Naive thymus-derived CD4-positive, alpha-beta T cell (primary cell): Measurements from ENCODE around the gene TRABD2B. TPM values are rescaled to one million over a fixed set of nuclear protein-coding genes. Genes with fewer than 3 reads are reported as not detected.

Experiments used
- ATAC-seq: fragments of 150-1000 bp; cut with Tn5 transposase; 2 replicates; pipeline ENCODE4 v1.10.0; 2021; ENCODE audit warnings: mild to moderate bottlenecking, moderate library complexity
- CTCF ChIA-PET: fragments of 350-600 bp; sonication (Branson Sonifier 250); formaldehyde crosslinking; loops from one replicate; lab custom pipeline; 2021; ENCODE audit warnings: antibody characterized with exemption; lab: Charles Lee
- POLR2A ChIA-PET: fragments of 350-600 bp; sonication (Branson Sonifier 250); formaldehyde crosslinking; loops from one replicate; lab custom pipeline; 2021; ENCODE audit warnings: antibody characterized with exemption, inconsistent platforms; lab: Charles Lee
- DNase-seq, 9 donors: peaks; one replicate each; pipeline versions ENCODE4 v3.0.0 to v3.0.0-alpha.2; 2020 to 2022; ENCODE audit warnings: mixed read lengths in 1 of 9
- H3K27ac ChIP-seq: one replicate; pipeline ENCODE4 v1.7.0; 2013; ENCODE audit warnings: mild to moderate bottlenecking, low read depth, low read length, moderate library complexity
- H3K27me3 ChIP-seq, 2 donors: one replicate each; pipeline ENCODE4 v1.7.0; 2013; ENCODE audit warnings: low read length in 2 of 2, mild to moderate bottlenecking in 2 of 2, moderate library complexity in 2 of 2; ENCODE audit not compliant: control insufficient read depth in 2 of 2, insufficient read depth in 2 of 2
- H3K36me3 ChIP-seq, 3 experiments: 1 replicate in 2 of 3; 2 replicates in 1 of 3; pipeline ENCODE4 v1.7.0; 2013; ENCODE audit warnings: low read length in 3 of 3, mild to moderate bottlenecking in 3 of 3, moderate library complexity in 1 of 3; ENCODE audit not compliant: insufficient read depth in 3 of 3, control insufficient read depth in 2 of 3
- H3K4me1 ChIP-seq, 2 donors: one replicate each; pipeline ENCODE4 v1.7.0; 2013; ENCODE audit warnings: low read length in 2 of 2, mild to moderate bottlenecking in 2 of 2, moderate library complexity in 1 of 2; ENCODE audit not compliant: control insufficient read depth in 2 of 2, insufficient read depth in 2 of 2
- H3K4me3 ChIP-seq: 2 replicates; pipeline ENCODE4 v1.7.0; 2013; ENCODE audit warnings: mild to moderate bottlenecking, low read length
- H3K9me3 ChIP-seq, 3 experiments: 1 replicate in 2 of 3; 2 replicates in 1 of 3; pipeline ENCODE4 v1.7.0; 2013; ENCODE audit warnings: low read length in 3 of 3; ENCODE audit not compliant: control insufficient read depth in 2 of 3
- H3K27ac Mint-ChIP-seq, 9 donors: one replicate each; pipeline ENCODE4 v1.8.0; 2020 to 2022; ENCODE audit warnings: mixed read lengths in 9 of 9, mild to moderate bottlenecking in 8 of 9, moderate library complexity in 5 of 9, inconsistent platforms in 2 of 9
- H3K27me3 Mint-ChIP-seq, 5 donors: one replicate each; pipeline ENCODE4 v1.8.0; 2021 to 2022; ENCODE audit warnings: mixed read lengths in 5 of 5, mild to moderate bottlenecking in 1 of 5
- H3K36me3 Mint-ChIP-seq, 5 donors: one replicate each; pipeline ENCODE4 v1.8.0; 2020 to 2022; ENCODE audit warnings: mixed read lengths in 5 of 5, mild to moderate bottlenecking in 3 of 5, inconsistent platforms in 1 of 5
- H3K4me1 Mint-ChIP-seq, 7 donors: one replicate each; pipeline ENCODE4 v1.8.0; 2020 to 2022; ENCODE audit warnings: mixed read lengths in 7 of 7, mild to moderate bottlenecking in 3 of 7, inconsistent platforms in 1 of 7
- H3K4me3 Mint-ChIP-seq, 10 donors: one replicate each; pipeline ENCODE4 v1.8.0; 2020 to 2022; ENCODE audit warnings: mild to moderate bottlenecking in 10 of 10, mixed read lengths in 10 of 10, moderate library complexity in 6 of 10, inconsistent platforms in 2 of 10
- H3K9me3 Mint-ChIP-seq, 11 donors: one replicate each; pipeline ENCODE4 v1.8.0; 2020 to 2022; ENCODE audit warnings: mixed read lengths in 11 of 11, mild to moderate bottlenecking in 4 of 11, inconsistent platforms in 1 of 11, moderate library complexity in 1 of 11
- intact Hi-C, 2 donors: fragments of 100-400 bp; cut with micrococcal nuclease; formaldehyde crosslinking; loops; one replicate each; pipeline ENCODE4 v1.15.1; 2023
- polyA plus RNA-seq, 2 donors: library from polyadenylated mRNA; unstranded; fragments of 300-500 nt; fragmentation: Illumina TruSeq; gene quantifications; one replicate each; pipeline ENCODE4 v1.2.3, GENCODE V29; 2021
- total RNA-seq, 6 experiments: library from RNA in 5 of 6; stranded (reverse) in 5 of 6; gene quantifications; 1 replicate in 5 of 6; 2 replicates in 1 of 6; pipeline ENCODE4 v1.2.3 and lab custom pipeline; 2021 to 2026

TRABD2B gene
- total and polyA plus RNA-seq, 7 experiments from 2014 or later, result not detected

- H3K36me3 ChIP-seq, result no peaks in the 10 kb centered on the region
- no peak overlapping the region for H3K4me3 ChIP-seq
- ATAC-seq, result no peak
- H3K36me3 Mint-ChIP-seq, result no peaks in the 10 kb centered on the region
- H3K27ac Mint-ChIP-seq, result no peak overlapping the region
- no peak overlapping the region for H3K27ac ChIP-seq
- no peaks in the 10 kb centered on the region for H3K9me3 ChIP-seq
- no peaks in the 10 kb centered on the region for H3K4me1 Mint-ChIP-seq
- ChIA-PET CTCF (no interaction called here), POLR2A (no interaction called here)
- H3K4me1 ChIP-seq, result no peaks in the 10 kb centered on the region
- intact Hi-C loops, result no loop called here
- peaks cover 0 to 2% (median 0%) of the 10 kb centered on the region in 11 donors for H3K9me3 Mint-ChIP-seq
- no peaks in the 10 kb centered on the region for H3K27me3 ChIP-seq
- no peak overlapping the region for H3K4me3 Mint-ChIP-seq
- peaks cover 0 to 22% (median 19%) of the 10 kb centered on the region in 5 donors for H3K27me3 Mint-ChIP-seq
- DNase-seq, result no peak
These were observed 25.1 kb upstream of the TRABD2B start for GRCh38 chr1:48022306-48022705.

GRCh38 chr1:48021792-48022191, 24.6 kb upstream of the TRABD2B start:
- H3K36me3 ChIP-seq, result no peaks in the 10 kb centered on the region
- H3K27ac ChIP-seq, result no peak overlapping the region
- H3K4me3 ChIP-seq, result no peak overlapping the region
- Mint-ChIP-seq H3K27me3 (peaks cover 0 to 24% (median 23%) of the 10 kb centered on the region in 5 donors), H3K4me1 (no peaks in the 10 kb centered on the region), H3K27ac (no peak overlapping the region), H3K4me3 (no peak overlapping the region), H3K9me3 (peaks cover 0 to 2% (median 0%) of the 10 kb centered on the region in 11 donors), H3K36me3 (no peaks in the 10 kb centered on the region)
- CTCF ChIA-PET, result no interaction called here
- POLR2A ChIA-PET, result no interaction called here
- no peaks in the 10 kb centered on the region for H3K27me3 ChIP-seq
- H3K9me3 ChIP-seq, result no peaks in the 10 kb centered on the region
- DNase-seq, result no peak
- ATAC-seq, result no peak
- intact Hi-C loops, result no loop called here
- no peaks in the 10 kb centered on the region for H3K4me1 ChIP-seq

GRCh38 chr1:48019714-48020315, 22.6 kb upstream of the TRABD2B start:
- Histone ChIP-seq H3K4me3 (no peak overlapping the region), H3K9me3 (no peaks in the 10 kb centered on the region), H3K4me1 (no peaks in the 10 kb centered on the region), H3K36me3 (no peaks in the 10 kb centered on the region), H3K27ac (no peak overlapping the region), H3K27me3 (no peaks in the 10 kb centered on the region)
- no peak overlapping the region for H3K4me3 Mint-ChIP-seq
- intact Hi-C loops, result no loop called here
- no peak overlapping the region for H3K27ac Mint-ChIP-seq
- no peak for DNase-seq
- ChIA-PET POLR2A (no interaction called here), CTCF (no interaction called here)
- H3K27me3 Mint-ChIP-seq, result peaks cover 10 to 41% (median 40%) of the 10 kb centered on the region in 5 donors
- peaks cover 0 to 2% (median 0%) of the 10 kb centered on the region in 11 donors for H3K9me3 Mint-ChIP-seq
- no peaks in the 10 kb centered on the region for H3K36me3 Mint-ChIP-seq
- no peaks in the 10 kb centered on the region for H3K4me1 Mint-ChIP-seq
- no peak for ATAC-seq

GRCh38 chr1:48018799-48019198, 21.6 kb upstream of the TRABD2B start:
- H3K27me3 ChIP-seq, result no peaks in the 10 kb centered on the region
- no peaks in the 10 kb centered on the region for H3K9me3 ChIP-seq
- no peak overlapping the region for H3K27ac Mint-ChIP-seq
- ChIA-PET CTCF (no interaction called here), POLR2A (no interaction called here)
- ATAC-seq (no peak), DNase-seq (no peak)
- H3K4me1 Mint-ChIP-seq, result no peaks in the 10 kb centered on the region
- peaks cover 17 to 49% (median 46%) of the 10 kb centered on the region in 5 donors for H3K27me3 Mint-ChIP-seq
- H3K27ac ChIP-seq, result no peak overlapping the region
- no peak overlapping the region for H3K4me3 ChIP-seq
- no peak overlapping the region for H3K4me3 Mint-ChIP-seq
- H3K36me3 ChIP-seq, result no peaks in the 10 kb centered on the region
- intact Hi-C loops, result no loop called here
- H3K9me3 Mint-ChIP-seq, result peaks cover 0 to 2% (median 0%) of the 10 kb centered on the region in 11 donors
- H3K36me3 Mint-ChIP-seq, result no peaks in the 10 kb centered on the region
- no peaks in the 10 kb centered on the region for H3K4me1 ChIP-seq

- Mint-ChIP-seq H3K4me3 (no peak overlapping the region), H3K36me3 (no peaks in the 10 kb centered on the region), H3K4me1 (no peaks in the 10 kb centered on the region), H3K9me3 (peaks cover 0 to 2% (median 0%) of the 10 kb centered on the region in 11 donors), H3K27ac (no peak overlapping the region), H3K27me3 (peaks cover 22 to 49% (median 46%) of the 10 kb centered on the region in 5 donors)
- ChIA-PET POLR2A (no interaction called here), CTCF (no interaction called here)
- intact Hi-C loops, result no loop called here
- H3K9me3 ChIP-seq, result no peaks in the 10 kb centered on the region
- H3K27me3 ChIP-seq, result no peaks in the 10 kb centered on the region
- no peaks in the 10 kb centered on the region for H3K4me1 ChIP-seq
- no peak overlapping the region for H3K27ac ChIP-seq
- H3K36me3 ChIP-seq, result no peaks in the 10 kb centered on the region
- DNase-seq (no peak), ATAC-seq (no peak)
- H3K4me3 ChIP-seq, result no peak overlapping the region
These were observed 20.5 kb upstream of the TRABD2B start for GRCh38 chr1:48017716-48018115.

- Mint-ChIP-seq H3K36me3 (no peaks in the 10 kb centered on the region), H3K27me3 (peaks cover 20 to 46% (median 39%) of the 10 kb centered on the region in 5 donors), H3K4me3 (no peak overlapping the region), H3K4me1 (no peaks in the 10 kb centered on the region), H3K27ac (no peak overlapping the region), H3K9me3 (peaks cover 0 to 2% (median 0%) of the 10 kb centered on the region in 11 donors)
- H3K9me3 ChIP-seq, result no peaks in the 10 kb centered on the region
- DNase-seq, result no peak
- no peak overlapping the region for H3K4me3 ChIP-seq
- H3K36me3 ChIP-seq, result no peaks in the 10 kb centered on the region
- no peak for ATAC-seq
- H3K27ac ChIP-seq, result no peak overlapping the region
- ChIA-PET POLR2A (no interaction called here), CTCF (no interaction called here)
- no peaks in the 10 kb centered on the region for H3K4me1 ChIP-seq
- intact Hi-C loops, result no loop called here
- no peaks in the 10 kb centered on the region for H3K27me3 ChIP-seq
These were observed 19.3 kb upstream of the TRABD2B start for GRCh38 chr1:48016515-48016914.

GRCh38 chr1:48013270-48013669, 16.1 kb upstream of the TRABD2B start:
- ATAC-seq (no peak), DNase-seq (no peak)
- no peak overlapping the region for H3K27ac ChIP-seq

More at GRCh38 chr1:48013270-48013669, 16.1 kb upstream of the TRABD2B start:
- Mint-ChIP-seq H3K9me3 (no peaks in the 10 kb centered on the region), H3K27ac (no peak overlapping the region), H3K27me3 (peaks cover 22 to 36% (median 32%) of the 10 kb centered on the region in 5 donors), H3K36me3 (no peaks in the 10 kb centered on the region), H3K4me1 (no peaks in the 10 kb centered on the region), H3K4me3 (no peak overlapping the region)
- ChIA-PET POLR2A (no interaction called here), CTCF (no interaction called here)
- Histone ChIP-seq H3K27me3 (no peaks in the 10 kb centered on the region), H3K4me3 (no peak overlapping the region), H3K9me3 (no peaks in the 10 kb centered on the region), H3K36me3 (no peaks in the 10 kb centered on the region), H3K4me1 (no peaks in the 10 kb centered on the region)
- intact Hi-C loops, result no loop called here
